GM19452 (cell line): ENCODE measurements around the gene PRKG1.

ENCODE experiments used
- ATAC-seq: cut with Tn5 transposase; IDR thresholded peaks from one replicate; pipeline ENCODE4 v1.9.1; 2021; ENCODE audit not compliant: unreplicated experiment

The PRKG1 gene

GRCh38 chr10:51485668-51486067 is 411.4 kb downstream of the PRKG1 start:
- no peak for ATAC-seq

GRCh38 chr10:51487576-51487975 is 413.3 kb downstream of the PRKG1 start:
- ATAC-seq, result no peak

GRCh38 chr10:51488766-51489408 is 414.6 kb downstream of the PRKG1 start:
- no peak for ATAC-seq

- no peak for ATAC-seq
These were observed 424.1 kb downstream of the PRKG1 start for GRCh38 chr10:51498424-51498823.

GRCh38 chr10:51501396-51501795 is 427.1 kb downstream of the PRKG1 start:
- ATAC-seq, result no peak

GRCh38 chr10:51502124-51502523 is 427.8 kb downstream of the PRKG1 start:
- ATAC-seq, result no peak

- no peak for ATAC-seq
These were observed 429.1 kb downstream of the PRKG1 start for GRCh38 chr10:51503378-51503777.

GRCh38 chr10:51507476-51507875 is 433.2 kb downstream of the PRKG1 start:
- no peak for ATAC-seq

- no peak for ATAC-seq
These were observed 433.9 kb downstream of the PRKG1 start for GRCh38 chr10:51508156-51508555.

GRCh38 chr10:51510231-51510630 is 435.9 kb downstream of the PRKG1 start:
- no peak for ATAC-seq

- ATAC-seq, result no peak
These were observed 447.3 kb downstream of the PRKG1 start for GRCh38 chr10:51521605-51522004.

GRCh38 chr10:51522858-51523257 is 448.6 kb downstream of the PRKG1 start:
- no peak for ATAC-seq

GRCh38 chr10:51523440-51523839 is 449.2 kb downstream of the PRKG1 start:
- no peak for ATAC-seq

GRCh38 chr10:51524041-51524440 is 449.8 kb downstream of the PRKG1 start:
- no peak for ATAC-seq

- no peak for ATAC-seq
These were observed 453.4 kb downstream of the PRKG1 start for GRCh38 chr10:51527522-51528219.

GRCh38 chr10:51528527-51528926 is 454.2 kb downstream of the PRKG1 start:
- no peak for ATAC-seq

- no peak for ATAC-seq
These were observed 456.3 kb downstream of the PRKG1 start for GRCh38 chr10:51530541-51530940.

GRCh38 chr10:51532044-51532443 is 457.8 kb downstream of the PRKG1 start:
- no peak for ATAC-seq

GRCh38 chr10:51542853-51543252 is 468.6 kb downstream of the PRKG1 start:
- ATAC-seq, result no peak

- no peak for ATAC-seq
These were observed 470.6 kb downstream of the PRKG1 start for GRCh38 chr10:51544933-51545332.

GRCh38 chr10:51547941-51548340 is 473.7 kb downstream of the PRKG1 start:
- no peak for ATAC-seq

- ATAC-seq, result no peak
These were observed 478.6 kb downstream of the PRKG1 start for GRCh38 chr10:51552879-51553278.
